M059J (cell line): ENCODE results near the gene RAB1A. TPM values are rescaled to one million over a fixed set of nuclear protein-coding genes. Genes with fewer than 3 reads are reported as not detected.

Experiments
- DNase-seq: peaks from one replicate; pipeline ENCODE4 v3.0.0-alpha.2; 2012; ENCODE audit warnings: low read depth
- total RNA-seq: library from RNA; depleted of rRNA; stranded (reverse); fragments of >200 nt; shearing (Covaris generic); gene quantifications from 2 replicates; pipeline ENCODE4 v1.2.3, GENCODE V29; 2014

RAB1A gene
- total RNA-seq, 1 experiment from 2014 or later, result 152 TPM

GRCh38 chr2:65093211-65093610, 36.7 kb downstream of the RAB1A start:
- no peak for DNase-seq

- no peak for DNase-seq
Measured at GRCh38 chr2:65092791-65093190, 37.1 kb downstream of the RAB1A start.

GRCh38 chr2:65085148-65085547, 44.8 kb downstream of the RAB1A start:
- DNase-seq, result no peak

- no peak for DNase-seq
Measured at GRCh38 chr2:65081232-65081685, 48.6 kb downstream of the RAB1A start.

- no peak for DNase-seq
Measured at GRCh38 chr2:65079017-65079416, 50.9 kb downstream of the RAB1A start.

GRCh38 chr2:65077898-65078297, 52.0 kb downstream of the RAB1A start:
- DNase-seq, result no peak

- peak; percentile 63 for DNase-seq
Measured at GRCh38 chr2:65076345-65076710, 53.6 kb downstream of the RAB1A start.

- DNase-seq, result peak; percentile 18
Measured at GRCh38 chr2:65075605-65076344, 54.1 kb downstream of the RAB1A start.

GRCh38 chr2:65075176-65075575, 54.7 kb downstream of the RAB1A start:
- no peak for DNase-seq

- no peak for DNase-seq
Measured at GRCh38 chr2:65073879-65074565, 55.9 kb downstream of the RAB1A start.

GRCh38 chr2:65072181-65072970, 57.5 kb downstream of the RAB1A start:
- DNase-seq, result no peak

GRCh38 chr2:65071499-65072180, 58.3 kb downstream of the RAB1A start:
- DNase-seq, result peak; percentile 48

GRCh38 chr2:65070856-65071255, 59.0 kb downstream of the RAB1A start:
- DNase-seq, result no peak

GRCh38 chr2:65070172-65070830, 59.6 kb downstream of the RAB1A start:
- peak; percentile 64 for DNase-seq

GRCh38 chr2:65069439-65069824, 60.5 kb downstream of the RAB1A start:
- no peak for DNase-seq

- no peak for DNase-seq
Measured at GRCh38 chr2:65067806-65068553, 61.9 kb downstream of the RAB1A start.

- peak; percentile 80 for DNase-seq
Measured at GRCh38 chr2:65064728-65065552, 65.0 kb downstream of the RAB1A start.

- DNase-seq, result no peak
Measured at GRCh38 chr2:65062843-65063825, 66.8 kb downstream of the RAB1A start.
